Suprapubic skin (tissue), 4 donors: ENCODE data around the gene DIAPH2. TPM values are rescaled to one million over a fixed set of nuclear protein-coding genes. Genes with fewer than 3 reads are reported as not detected.

Experiments
- DNase-seq, 2 donors: peaks; one replicate each; pipeline ENCODE4 v3.0.0-alpha.2; 2019; ENCODE audit warnings: low spot score in 2 of 2
- H3K27ac ChIP-seq: fragments of 200-600 bp; sonication (generic); one replicate; pipeline ENCODE4 v1.5.1; 2019
- H3K27me3 ChIP-seq: fragments of 200-600 bp; sonication (generic); one replicate; pipeline ENCODE4 v1.5.1; 2019
- H3K36me3 ChIP-seq: fragments of 200-600 bp; sonication (generic); one replicate; pipeline ENCODE4 v1.5.1; 2019
- H3K4me1 ChIP-seq: fragments of 200-600 bp; sonication (generic); one replicate; pipeline ENCODE4 v1.5.1; 2019
- H3K4me3 ChIP-seq: fragments of 200-600 bp; sonication (generic); one replicate; pipeline ENCODE4 v1.5.1; 2019; ENCODE audit warnings: mild to moderate bottlenecking
- H3K9me3 ChIP-seq: fragments of 200-600 bp; sonication (generic); one replicate; pipeline ENCODE4 v1.5.1; 2019
- EP300 ChIP-seq: sonication (generic); formaldehyde crosslinking; IDR thresholded peaks from one replicate; pipeline ENCODE4 v1.6.1; 2017; ENCODE audit warnings: antibody characterized with exemption
- POLR2A ChIP-seq, 2 donors: fragments of 450-650 bp; IDR thresholded peaks; one replicate each; pipeline ENCODE4 v1.6.1; 2017; ENCODE audit warnings: antibody characterized with exemption in 2 of 2, mild to moderate bottlenecking in 2 of 2, moderate library complexity in 2 of 2
- POLR2AphosphoS5 ChIP-seq, 3 donors: sonication (generic); formaldehyde crosslinking; IDR thresholded peaks; one replicate each; pipeline ENCODE4 v1.6.1; 2017; ENCODE audit warnings: antibody characterized with exemption in 3 of 3
- WGBS: methylation state at CpG from one replicate; pipeline ENCODE4 v1.1.5; 2018; 5-methylcytosine and 5-hydroxymethylcytosine counted together
- total RNA-seq, 4 donors: library from RNA; depleted of rRNA; stranded (reverse); fragments of >200 nt; gene quantifications; one replicate each; pipeline ENCODE4 v1.1.0, GENCODE V29; 2016
- TF ChIP-seq, protein P1 (sequence below), 2 donors: fragments of 200-600 bp in 1 of 2; fragments of 450-650 bp in 1 of 2; sonication (generic) in 1 of 2; IDR thresholded peaks; one replicate each; pipeline ENCODE4 v1.5.1; 2016 to 2019; ENCODE audit warnings: antibody characterized with exemption in 2 of 2, mild to moderate bottlenecking in 1 of 2, moderate library complexity in 1 of 2

Gene DIAPH2
- 10 to 100 TPM; 17.5 to 38.7 (median 18.6) TPM for total RNA-seq

DNA sequence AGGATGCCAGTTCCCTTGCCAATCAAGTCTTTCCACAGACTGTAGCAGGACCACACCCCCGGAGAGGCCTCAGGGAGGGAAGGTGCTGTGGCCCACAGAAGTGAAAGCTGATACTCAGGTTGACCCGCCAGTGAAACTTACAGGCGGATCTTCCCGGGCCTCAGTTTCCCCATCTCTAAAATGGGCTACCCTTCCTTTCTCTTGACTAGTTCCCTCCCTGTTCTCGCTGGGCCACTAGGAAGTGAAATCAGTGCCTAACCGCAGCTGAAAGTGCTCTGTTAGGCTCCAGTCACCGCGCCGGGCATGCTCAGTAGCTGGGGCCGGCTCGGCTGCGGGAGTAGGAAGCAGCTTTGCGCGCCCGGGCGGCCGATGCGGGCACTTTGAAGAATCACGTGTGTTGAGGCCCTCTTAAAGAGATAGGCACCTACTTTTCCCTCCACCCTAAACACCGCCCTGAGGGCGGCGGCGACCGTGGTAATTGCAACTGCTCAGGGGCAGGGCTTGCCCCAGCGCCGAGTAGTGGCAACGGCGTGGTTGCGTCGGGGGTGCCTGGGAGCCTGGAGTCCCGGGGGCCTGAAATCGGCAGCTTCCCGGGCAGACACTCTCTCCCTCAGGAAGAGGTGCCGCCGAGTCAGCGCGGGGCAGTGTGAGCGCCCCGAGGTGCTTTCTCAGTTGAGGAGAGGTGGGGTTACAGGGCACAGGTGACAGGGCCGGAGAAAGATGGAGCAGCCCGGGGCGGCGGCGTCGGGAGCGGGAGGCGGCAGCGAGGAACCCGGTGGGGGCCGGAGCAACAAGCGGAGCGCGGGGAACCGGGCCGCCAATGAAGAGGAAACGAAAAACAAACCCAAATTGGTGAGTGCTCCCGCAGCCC is at the start of gene DIAPH2:
Gene DIAPH2, plus strand, starts transcription at position 504 of the 871 bp plus-strand sequence.
- no peaks in the 10 kb centered on the region for H3K9me3 ChIP-seq
- peak; percentile 87 for DNase-seq
- 11% methylated on average over 32 of the region's 57 CpGs for WGBS
- no peaks in the 10 kb centered on the region for H3K36me3 ChIP-seq
- H3K27ac ChIP-seq, result peak within 1 kb of the TSS; percentile 90
- TF ChIP-seq, protein P1, sequence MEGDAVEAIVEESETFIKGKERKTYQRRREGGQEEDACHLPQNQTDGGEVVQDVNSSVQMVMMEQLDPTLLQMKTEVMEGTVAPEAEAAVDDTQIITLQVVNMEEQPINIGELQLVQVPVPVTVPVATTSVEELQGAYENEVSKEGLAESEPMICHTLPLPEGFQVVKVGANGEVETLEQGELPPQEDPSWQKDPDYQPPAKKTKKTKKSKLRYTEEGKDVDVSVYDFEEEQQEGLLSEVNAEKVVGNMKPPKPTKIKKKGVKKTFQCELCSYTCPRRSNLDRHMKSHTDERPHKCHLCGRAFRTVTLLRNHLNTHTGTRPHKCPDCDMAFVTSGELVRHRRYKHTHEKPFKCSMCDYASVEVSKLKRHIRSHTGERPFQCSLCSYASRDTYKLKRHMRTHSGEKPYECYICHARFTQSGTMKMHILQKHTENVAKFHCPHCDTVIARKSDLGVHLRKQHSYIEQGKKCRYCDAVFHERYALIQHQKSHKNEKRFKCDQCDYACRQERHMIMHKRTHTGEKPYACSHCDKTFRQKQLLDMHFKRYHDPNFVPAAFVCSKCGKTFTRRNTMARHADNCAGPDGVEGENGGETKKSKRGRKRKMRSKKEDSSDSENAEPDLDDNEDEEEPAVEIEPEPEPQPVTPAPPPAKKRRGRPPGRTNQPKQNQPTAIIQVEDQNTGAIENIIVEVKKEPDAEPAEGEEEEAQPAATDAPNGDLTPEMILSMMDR (IDR thresholded peaks at IDR 0.05), result no peak
- TF ChIP-seq POLR2AphosphoS5 (IDR thresholded peaks at IDR 0.05) (no peak), EP300 (no peak), POLR2A (IDR thresholded peaks at IDR 0.05) (no peak)
- H3K27me3 ChIP-seq, result no peaks in the 10 kb centered on the region
- H3K4me1 ChIP-seq, result no peaks in the 10 kb centered on the region
- peak within 1 kb of the TSS; percentile 70 for H3K4me3 ChIP-seq

DNA sequence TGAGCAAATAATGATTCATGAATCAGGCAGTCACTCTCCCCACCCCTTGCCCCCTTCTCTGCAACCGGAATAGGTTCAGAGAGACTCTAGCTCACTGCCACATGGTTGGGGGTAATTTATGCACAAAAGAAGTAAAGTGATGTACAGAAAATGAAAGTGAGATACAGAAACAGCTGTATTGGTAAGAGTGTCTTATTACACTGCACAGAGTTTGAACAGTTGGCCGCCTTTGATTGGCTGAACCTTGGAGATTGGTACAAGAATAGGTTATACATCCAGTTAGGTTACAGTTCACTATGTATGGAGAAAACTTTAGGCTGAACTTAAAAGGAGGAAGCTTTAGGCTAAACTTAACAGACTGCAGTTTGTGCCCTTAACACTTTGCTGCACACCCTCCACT is 34.6 kb upstream of the DIAPH2 start:
- no peak for TF ChIP-seq EP300
- H3K4me1 ChIP-seq, result no peaks in the 10 kb centered on the region
- no peak overlapping the region for H3K27ac ChIP-seq
- H3K27me3 ChIP-seq, result no peaks in the 10 kb centered on the region
- WGBS, result 65% methylated on average over 2 of the region's 2 CpGs
- DNase-seq, result no peak
- no peaks in the 10 kb centered on the region for H3K36me3 ChIP-seq
- no peaks in the 10 kb centered on the region for H3K9me3 ChIP-seq
- no peak overlapping the region for H3K4me3 ChIP-seq

DNA sequence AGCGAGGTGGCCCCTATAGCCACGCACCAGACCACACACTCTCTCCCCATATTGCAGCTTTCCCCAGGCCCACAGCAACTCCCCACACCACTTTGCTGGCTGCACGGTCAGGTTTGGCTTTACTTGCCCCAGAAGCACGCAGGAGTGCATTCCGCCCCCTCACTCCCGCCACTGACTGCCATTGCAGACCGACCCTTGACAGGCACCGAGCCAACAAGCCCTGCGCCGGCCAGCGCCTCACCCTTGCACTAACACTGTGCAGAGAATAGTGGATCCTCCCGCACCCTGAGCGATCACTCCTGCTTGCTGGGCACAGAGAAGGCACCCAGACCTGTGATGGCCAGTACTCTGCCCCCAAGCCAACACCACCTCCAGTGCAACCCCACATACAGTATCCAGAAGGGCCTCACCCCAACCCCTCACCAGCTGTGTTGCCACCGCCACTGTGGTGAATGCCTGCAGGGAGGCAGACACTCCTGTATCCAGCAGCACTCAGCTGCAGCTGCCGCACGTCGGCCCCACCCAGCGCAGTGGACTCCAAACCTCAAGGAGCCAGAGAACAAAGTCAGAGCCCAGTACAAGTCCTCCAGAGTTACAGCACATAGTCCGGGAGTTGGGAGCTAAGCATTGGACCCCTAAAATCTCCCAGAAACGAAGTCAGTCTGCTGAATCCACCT is 28.6 kb upstream of the DIAPH2 start:
- Histone ChIP-seq H3K27me3 (no peaks in the 10 kb centered on the region), H3K4me1 (no peaks in the 10 kb centered on the region), H3K36me3 (no peaks in the 10 kb centered on the region), H3K4me3 (no peak overlapping the region), H3K9me3 (no peaks in the 10 kb centered on the region), H3K27ac (no peak overlapping the region)
- TF ChIP-seq EP300 (no peak), POLR2AphosphoS5 (IDR thresholded peaks at IDR 0.05) (no peak), POLR2A (IDR thresholded peaks at IDR 0.05) (no peak)
- TF ChIP-seq, protein P1 (IDR thresholded peaks at IDR 0.05), result no peak
- 78% methylated on average over 18 of the region's 20 CpGs for WGBS
- no peak for DNase-seq

DNA sequence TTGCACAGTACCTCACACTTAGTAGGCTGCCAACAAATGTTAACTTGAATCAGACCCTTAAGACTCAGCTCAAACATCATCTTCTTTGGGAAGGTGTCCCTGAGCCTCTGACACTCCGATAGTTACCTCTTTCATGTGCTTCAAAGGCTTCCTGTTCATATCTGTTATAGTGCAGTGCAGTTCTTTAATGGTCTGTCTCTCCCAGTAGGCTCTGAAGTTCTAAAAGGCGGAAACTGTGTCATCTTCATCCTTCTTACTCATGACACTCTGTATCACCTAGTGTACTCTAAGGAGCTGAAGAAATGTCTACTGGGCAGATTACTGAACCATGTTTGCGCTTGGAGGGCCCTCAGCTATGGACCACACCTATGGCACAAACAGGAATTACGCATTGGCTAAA is 2.1 kb upstream of the DIAPH2 start:
- H3K27ac ChIP-seq, result no peak overlapping the region
- H3K9me3 ChIP-seq, result no peaks in the 10 kb centered on the region
- no peaks in the 10 kb centered on the region for H3K4me1 ChIP-seq
- 95% methylated on average over 4 of the region's 4 CpGs for WGBS
- DNase-seq, result no peak
- no peaks in the 10 kb centered on the region for H3K36me3 ChIP-seq
- no peak overlapping the region for H3K4me3 ChIP-seq
- TF ChIP-seq POLR2AphosphoS5 (IDR thresholded peaks at IDR 0.05), result no peak
- TF ChIP-seq, protein P1 (IDR thresholded peaks at IDR 0.05), result no peak
- no peaks in the 10 kb centered on the region for H3K27me3 ChIP-seq

DNA sequence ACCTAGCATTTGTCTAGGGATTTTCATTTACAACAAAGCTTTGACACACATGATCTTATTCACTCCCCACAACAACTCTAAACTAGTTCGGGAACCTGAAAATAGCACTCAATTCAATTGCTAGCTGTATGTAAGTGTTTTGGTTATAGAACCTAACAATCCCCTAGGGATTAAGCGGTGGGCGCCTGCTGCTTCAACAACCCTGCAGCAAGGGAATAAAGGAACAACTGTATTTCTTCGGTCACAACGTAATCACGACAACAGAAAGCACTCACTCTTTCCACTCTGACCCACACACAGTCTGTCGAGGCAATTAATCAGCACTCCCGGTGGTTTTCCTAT is 674 bp upstream of the DIAPH2 start:
- no peaks in the 10 kb centered on the region for H3K4me1 ChIP-seq
- TF ChIP-seq EP300 (no peak), POLR2AphosphoS5 (IDR thresholded peaks at IDR 0.05) (no peak), POLR2A (IDR thresholded peaks at IDR 0.05) (no peak)
- TF ChIP-seq, protein P1 (IDR thresholded peaks at IDR 0.05), result no peak
- no peaks in the 10 kb centered on the region for H3K27me3 ChIP-seq
- H3K27ac ChIP-seq, result no peak overlapping the region
- 29% methylated on average over 8 of the region's 8 CpGs for WGBS
- peak overlapping the region; percentile 70 for H3K4me3 ChIP-seq
- no peaks in the 10 kb centered on the region for H3K9me3 ChIP-seq
- DNase-seq, result no peak
- H3K36me3 ChIP-seq, result no peaks in the 10 kb centered on the region
